ENCODE data around the gene CDC42BPA. TPM values are rescaled to one million over a fixed set of nuclear protein-coding genes. Genes with fewer than 3 reads are reported as not detected.

The CDC42BPA gene
- total and polyA plus RNA-seq, 2 donors (not counting 1 experiment from before 2014, with no cell fraction given) = 26.4 to 77.1 TPM

DNA sequence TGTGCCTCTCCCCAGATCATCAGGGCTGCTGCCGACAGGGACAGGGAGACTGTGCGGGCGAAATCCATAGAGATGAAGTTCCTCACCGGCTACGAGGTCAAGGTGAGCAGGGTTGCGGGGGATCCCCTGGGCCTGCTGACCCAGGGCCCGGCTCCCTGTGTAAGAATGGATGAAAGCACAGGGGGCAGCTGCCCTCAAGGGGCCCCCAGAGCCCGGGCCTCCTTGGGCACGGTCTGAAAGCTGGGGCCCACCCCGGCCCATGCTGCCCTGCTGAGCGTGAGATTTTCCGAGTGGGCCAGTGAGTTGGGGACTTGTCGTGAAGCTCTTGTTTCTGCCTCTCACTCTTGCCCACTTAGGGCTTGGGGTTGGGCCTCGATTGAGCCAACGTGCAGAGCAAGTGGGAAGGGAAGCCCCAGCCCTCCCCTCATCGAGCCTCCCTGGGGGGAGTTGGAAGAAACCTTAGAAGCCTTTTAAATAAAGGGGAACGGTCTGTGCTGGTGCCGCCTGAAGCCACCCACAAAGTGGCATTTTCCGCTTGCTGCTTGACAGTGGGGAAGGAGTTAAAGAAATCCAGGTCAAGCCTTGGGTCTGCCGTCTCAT, 333.0 kb downstream of the CDC42BPA start:
- Histone ChIP-seq H3K79me2 (ENCODE audit: control insufficient read depth, insufficient read depth, low read length) (no peaks in the 10 kb centered on the region), H2AFZ (ENCODE audit: low read length) (no peak overlapping the region), H3K27me3 (ENCODE audit: control insufficient read depth, insufficient read depth, low read length) (no peaks in the 10 kb centered on the region), H3K4me1 (ENCODE audit: control insufficient read depth, extremely low read depth, insufficient read depth, low read length) (no peaks in the 10 kb centered on the region), H3K4me2 (ENCODE audit: extremely low read depth, insufficient read depth, low read length) (no peak overlapping the region), H4K20me1 (ENCODE audit: control insufficient read depth, extremely low read depth, insufficient read depth, low read length) (no peaks in the 10 kb centered on the region), H3K9me3 (ENCODE audit: control insufficient read depth, insufficient read depth, low read depth, low read length) (no peaks in the 10 kb centered on the region), H3K27ac (ENCODE audit: insufficient read depth, low read length) (no peak overlapping the region), H3K4me3 (replicated peaks in 1 of 4; ENCODE audit: control extremely low read depth in 1 of 4, insufficient read depth in 1 of 4, low read depth in 3 of 4, low read length in 4 of 4) (no peak overlapping the region), H3K36me3 (ENCODE audit: control insufficient read depth, insufficient read depth, low read length) (no peaks in the 10 kb centered on the region), H3K9ac (ENCODE audit: insufficient read depth, low read length) (no peak overlapping the region)
- no peak for DNase-seq (ENCODE audit: low read depth in 2 of 2)
- TF ChIP-seq, protein P1, sequence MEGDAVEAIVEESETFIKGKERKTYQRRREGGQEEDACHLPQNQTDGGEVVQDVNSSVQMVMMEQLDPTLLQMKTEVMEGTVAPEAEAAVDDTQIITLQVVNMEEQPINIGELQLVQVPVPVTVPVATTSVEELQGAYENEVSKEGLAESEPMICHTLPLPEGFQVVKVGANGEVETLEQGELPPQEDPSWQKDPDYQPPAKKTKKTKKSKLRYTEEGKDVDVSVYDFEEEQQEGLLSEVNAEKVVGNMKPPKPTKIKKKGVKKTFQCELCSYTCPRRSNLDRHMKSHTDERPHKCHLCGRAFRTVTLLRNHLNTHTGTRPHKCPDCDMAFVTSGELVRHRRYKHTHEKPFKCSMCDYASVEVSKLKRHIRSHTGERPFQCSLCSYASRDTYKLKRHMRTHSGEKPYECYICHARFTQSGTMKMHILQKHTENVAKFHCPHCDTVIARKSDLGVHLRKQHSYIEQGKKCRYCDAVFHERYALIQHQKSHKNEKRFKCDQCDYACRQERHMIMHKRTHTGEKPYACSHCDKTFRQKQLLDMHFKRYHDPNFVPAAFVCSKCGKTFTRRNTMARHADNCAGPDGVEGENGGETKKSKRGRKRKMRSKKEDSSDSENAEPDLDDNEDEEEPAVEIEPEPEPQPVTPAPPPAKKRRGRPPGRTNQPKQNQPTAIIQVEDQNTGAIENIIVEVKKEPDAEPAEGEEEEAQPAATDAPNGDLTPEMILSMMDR (conservative IDR thresholded peaks at IDR 0.05 in 1 of 2, IDR thresholded peaks at IDR 0.05 in 1 of 2; ENCODE audit: low read depth in 1 of 2, low read length in 2 of 2) = no peak
- TF ChIP-seq EZH2 (IDR thresholded peaks at IDR 0.05; ENCODE audit: low read length, missing control alignments) = no peak

DNA sequence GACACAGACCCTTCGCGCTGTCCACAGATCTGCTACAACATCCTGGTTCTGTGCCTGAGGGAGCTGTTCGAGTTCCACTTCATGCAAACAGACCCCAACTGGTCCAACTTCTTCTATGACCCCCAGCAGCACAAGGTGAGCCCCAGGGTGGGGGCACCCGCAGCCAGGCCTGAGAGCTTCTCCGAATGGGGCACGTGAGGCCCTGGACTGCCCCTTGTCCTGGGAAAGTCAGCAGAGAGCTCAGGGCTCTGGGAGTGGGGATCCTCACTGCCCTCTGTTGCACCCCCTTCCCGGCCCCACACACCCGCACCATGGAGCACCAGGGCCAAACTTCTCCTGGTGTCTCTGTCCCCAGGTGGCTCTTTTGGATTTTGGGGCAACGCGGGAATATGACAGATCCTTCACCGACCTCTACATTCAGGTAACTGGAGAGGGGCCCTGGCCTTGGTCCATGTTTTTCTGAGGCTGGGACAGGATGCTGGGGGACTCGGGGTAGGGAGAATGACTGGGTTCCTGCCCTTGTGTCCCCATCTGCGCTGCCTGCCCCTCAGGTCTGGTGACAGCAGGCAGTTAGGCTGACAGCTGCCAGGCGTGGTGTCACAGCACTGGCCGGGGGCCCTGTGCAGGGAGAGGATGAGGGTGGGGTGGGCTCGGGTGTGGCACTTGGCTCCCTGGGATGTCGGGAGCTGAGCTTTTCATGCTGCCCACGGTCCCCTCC, 333.6 kb downstream of the CDC42BPA start:
- no peak overlapping the region for H3K27ac ChIP-seq (ENCODE audit: insufficient read depth, low read length)
- TF ChIP-seq, protein P1 (conservative IDR thresholded peaks at IDR 0.05 in 1 of 2, IDR thresholded peaks at IDR 0.05 in 1 of 2; ENCODE audit: low read depth in 1 of 2, low read length in 2 of 2) = no peak
- no peak for TF ChIP-seq EZH2 (IDR thresholded peaks at IDR 0.05; ENCODE audit: low read length, missing control alignments)

GRCh38 chr1:226983992-226984364, 334.3 kb downstream of the CDC42BPA start:
- Histone ChIP-seq H2AFZ (ENCODE audit: low read length) (no peak overlapping the region), H3K27me3 (ENCODE audit: control insufficient read depth, insufficient read depth, low read length) (no peaks in the 10 kb centered on the region), H3K9me3 (ENCODE audit: control insufficient read depth, insufficient read depth, low read depth, low read length) (no peaks in the 10 kb centered on the region), H3K79me2 (ENCODE audit: control insufficient read depth, insufficient read depth, low read length) (no peaks in the 10 kb centered on the region), H3K4me3 (replicated peaks in 1 of 4; ENCODE audit: control extremely low read depth in 1 of 4, insufficient read depth in 1 of 4, low read depth in 3 of 4, low read length in 4 of 4) (no peak overlapping the region), H4K20me1 (ENCODE audit: control insufficient read depth, extremely low read depth, insufficient read depth, low read length) (no peaks in the 10 kb centered on the region), H3K4me2 (ENCODE audit: extremely low read depth, insufficient read depth, low read length) (no peak overlapping the region), H3K4me1 (ENCODE audit: control insufficient read depth, extremely low read depth, insufficient read depth, low read length) (no peaks in the 10 kb centered on the region), H3K27ac (ENCODE audit: insufficient read depth, low read length) (no peak overlapping the region), H3K9ac (ENCODE audit: insufficient read depth, low read length) (no peak overlapping the region), H3K36me3 (ENCODE audit: control insufficient read depth, insufficient read depth, low read length) (no peaks in the 10 kb centered on the region)
- DNase-seq (ENCODE audit: low read depth in 2 of 2) = no peak
- TF ChIP-seq, protein P1 (conservative IDR thresholded peaks at IDR 0.05 in 1 of 2, IDR thresholded peaks at IDR 0.05 in 1 of 2; ENCODE audit: low read depth in 1 of 2, low read length in 2 of 2) = no peak
- TF ChIP-seq EZH2 (IDR thresholded peaks at IDR 0.05; ENCODE audit: low read length, missing control alignments) = no peak

More for the DNA sequence above, 333.6 kb downstream of the CDC42BPA start:
- Histone ChIP-seq H3K27me3 (ENCODE audit: control insufficient read depth, insufficient read depth, low read length) (no peaks in the 10 kb centered on the region), H3K36me3 (ENCODE audit: control insufficient read depth, insufficient read depth, low read length) (no peaks in the 10 kb centered on the region), H3K4me2 (ENCODE audit: extremely low read depth, insufficient read depth, low read length) (no peak overlapping the region), H3K9me3 (ENCODE audit: control insufficient read depth, insufficient read depth, low read depth, low read length) (no peaks in the 10 kb centered on the region), H3K4me3 (replicated peaks in 1 of 4; ENCODE audit: control extremely low read depth in 1 of 4, insufficient read depth in 1 of 4, low read depth in 3 of 4, low read length in 4 of 4) (no peak overlapping the region), H3K9ac (ENCODE audit: insufficient read depth, low read length) (no peak overlapping the region), H3K79me2 (ENCODE audit: control insufficient read depth, insufficient read depth, low read length) (no peaks in the 10 kb centered on the region), H2AFZ (ENCODE audit: low read length) (no peak overlapping the region), H3K4me1 (ENCODE audit: control insufficient read depth, extremely low read depth, insufficient read depth, low read length) (no peaks in the 10 kb centered on the region), H4K20me1 (ENCODE audit: control insufficient read depth, extremely low read depth, insufficient read depth, low read length) (no peaks in the 10 kb centered on the region)
- no peak for DNase-seq (ENCODE audit: low read depth in 2 of 2)
